ENCODE data around the gene APLN. TPM values are rescaled to one million over a fixed set of nuclear protein-coding genes. Genes with fewer than 3 reads are reported as not detected.

The APLN gene
- polyA plus RNA-seq, 1 donor (not counting 4 experiments of a cell fraction or from before 2014, with no cell fraction given): 1.8 TPM

GRCh38 chrX:129638917-129639316, 15.8 kb downstream of the APLN start:
- dilution Hi-C loops (cut with MboI; ENCODE audit: extremely low pct_ligation_motif_present, low sequenced_read_pairs): no loop called here
- Histone ChIP-seq H3K27ac (ENCODE audit: control insufficient read depth, insufficient read depth, low read length) (no peak overlapping the region), H3K9me3 (ENCODE audit: control insufficient read depth, low read depth, low read length) (no peaks in the 10 kb centered on the region), H3K36me3 (ENCODE audit: control insufficient read depth in 2 of 2, extremely low read depth in 1 of 2, insufficient read depth in 2 of 2, low read length in 2 of 2) (no peaks in the 10 kb centered on the region), H3K79me2 (ENCODE audit: control insufficient read depth, insufficient read depth, low read length) (no peaks in the 10 kb centered on the region), H4K20me1 (ENCODE audit: control insufficient read depth, extremely low read depth, insufficient read depth, low read length) (no peaks in the 10 kb centered on the region), H3K9me1 (ENCODE audit: control insufficient read depth, extremely low read depth, insufficient read depth, low read length) (no peaks in the 10 kb centered on the region), H2AFZ (ENCODE audit: control insufficient read depth, low read length) (no peak overlapping the region), H3K9ac (ENCODE audit: control insufficient read depth, extremely low read depth, insufficient read depth, low read length) (no peak overlapping the region), H3K4me3 (ENCODE audit: control insufficient read depth in 2 of 3, extremely low read depth in 1 of 3, insufficient read depth in 2 of 3, low read depth in 1 of 3, low read length in 3 of 3) (no peak overlapping the region), H3K4me1 (ENCODE audit: control insufficient read depth, extremely low read depth, insufficient read depth, low read length) (peaks cover 5% of the 10 kb centered on the region), H3K4me2 (ENCODE audit: control insufficient read depth, extremely low read depth, insufficient read depth, low read depth, low read length) (no peak overlapping the region), H3K27me3 (ENCODE audit: control insufficient read depth, extremely low read depth, insufficient read depth, low read length) (peaks cover 2% of the 10 kb centered on the region)
- TF ChIP-seq CTCF (optimal IDR thresholded peaks at IDR 0.05 in 1 of 3, IDR thresholded peaks at IDR 0.05 in 1 of 3, conservative IDR thresholded peaks at IDR 0.05 in 1 of 3; ENCODE audit: extremely low read depth in 1 of 3, insufficient read depth in 2 of 3, low read length in 3 of 3) (no peak), EZH2 (IDR thresholded peaks at IDR 0.05; ENCODE audit: low read length) (no peak)
- no peak for DNase-seq (ENCODE audit: low read depth, low spot score)
- FAIRE-seq: no peak

- DNase-seq (ENCODE audit: low read depth, low spot score) (no peak), FAIRE-seq (peak; percentile 79)
- H3K9ac ChIP-seq (ENCODE audit: control insufficient read depth, extremely low read depth, insufficient read depth, low read length): peak overlapping the region; percentile 43
- H3K4me3 ChIP-seq (ENCODE audit: control insufficient read depth in 2 of 3, extremely low read depth in 1 of 3, insufficient read depth in 2 of 3, low read depth in 1 of 3, low read length in 3 of 3): no peak overlapping the region
- H3K27me3 ChIP-seq (ENCODE audit: control insufficient read depth, extremely low read depth, insufficient read depth, low read length): no peaks in the 10 kb centered on the region
- peak overlapping the region; percentile 38 for H3K27ac ChIP-seq (ENCODE audit: control insufficient read depth, insufficient read depth, low read length)
- H3K79me2 ChIP-seq (ENCODE audit: control insufficient read depth, insufficient read depth, low read length): no peaks in the 10 kb centered on the region
- no peaks in the 10 kb centered on the region for H4K20me1 ChIP-seq (ENCODE audit: control insufficient read depth, extremely low read depth, insufficient read depth, low read length)
- H3K4me1 ChIP-seq (ENCODE audit: control insufficient read depth, extremely low read depth, insufficient read depth, low read length): peaks cover 5% of the 10 kb centered on the region
- H3K9me3 ChIP-seq (ENCODE audit: control insufficient read depth, low read depth, low read length): no peaks in the 10 kb centered on the region
- no peaks in the 10 kb centered on the region for H3K36me3 ChIP-seq (ENCODE audit: control insufficient read depth in 2 of 2, extremely low read depth in 1 of 2, insufficient read depth in 2 of 2, low read length in 2 of 2)
- TF ChIP-seq CTCF (optimal IDR thresholded peaks at IDR 0.05 in 1 of 3, IDR thresholded peaks at IDR 0.05 in 1 of 3, conservative IDR thresholded peaks at IDR 0.05 in 1 of 3; ENCODE audit: extremely low read depth in 1 of 3, insufficient read depth in 2 of 3, low read length in 3 of 3) (peak in 2 of 3 experiments; percentile 90 to 95), EZH2 (IDR thresholded peaks at IDR 0.05; ENCODE audit: low read length) (no peak)
- dilution Hi-C loops (cut with MboI; ENCODE audit: extremely low pct_ligation_motif_present, low sequenced_read_pairs): no loop called here
- H2AFZ ChIP-seq (ENCODE audit: control insufficient read depth, low read length): no peak overlapping the region
- H3K4me2 ChIP-seq (ENCODE audit: control insufficient read depth, extremely low read depth, insufficient read depth, low read depth, low read length): no peak overlapping the region
- no peaks in the 10 kb centered on the region for H3K9me1 ChIP-seq (ENCODE audit: control insufficient read depth, extremely low read depth, insufficient read depth, low read length)
Observed at GRCh38 chrX:129637217-129638109, 17.3 kb downstream of the APLN start.

Data from keratinocyte (primary cell).